Measurements from ENCODE around the gene ATG9B. TPM values are rescaled to one million over a fixed set of nuclear protein-coding genes. Genes with fewer than 3 reads are reported as not detected.
A peak's percentile ranks its signal among the peaks of the same experiment; 100 is the strongest.

ATG9B gene
- total RNA-seq, 2 experiments from 2014 or later = 6.9 to 10.0 TPM

- Mint-ChIP-seq H3K4me3 (peak overlapping the region; percentile 66), H3K27ac (no peak overlapping the region), H3K36me3 (ENCODE audit: low read depth) (peaks cover 9% of the 10 kb centered on the region), H3K27me3 (peaks cover 9% of the 10 kb centered on the region), H3K9me3 (ENCODE audit: low read depth) (no peaks in the 10 kb centered on the region), H3K4me1 (peaks cover 44% of the 10 kb centered on the region)
- no peak for ATAC-seq
- intact Hi-C loops (cut with DNase I, micrococcal nuclease) = loop anchor here in 1 of 2 experiments (2.0 kb wide), 3 partner anchors 40 to 68 kb away; partner anchors contain the start of genes AGAP3 and SLC4A2
- POLR2A ChIA-PET = interaction anchor here (0.8 to 1.3 kb wide), 2 partner anchors 9 to 11 kb away, joined by 3 to 6 read pairs; partner anchors contain the start of gene ABCB8
- no peak for DNase-seq
- CTCF ChIA-PET = interaction anchor here (0.5 to 4.7 kb wide), 23 partner anchors 9 to 208 kb away, joined by 3 to 43 read pairs (median 4); partner anchors contain the start of genes ABCB8 and ABCF2
Observed at GRCh38 chr7:151019130-151019447, 5.2 kb downstream of the ATG9B start.

DNA sequence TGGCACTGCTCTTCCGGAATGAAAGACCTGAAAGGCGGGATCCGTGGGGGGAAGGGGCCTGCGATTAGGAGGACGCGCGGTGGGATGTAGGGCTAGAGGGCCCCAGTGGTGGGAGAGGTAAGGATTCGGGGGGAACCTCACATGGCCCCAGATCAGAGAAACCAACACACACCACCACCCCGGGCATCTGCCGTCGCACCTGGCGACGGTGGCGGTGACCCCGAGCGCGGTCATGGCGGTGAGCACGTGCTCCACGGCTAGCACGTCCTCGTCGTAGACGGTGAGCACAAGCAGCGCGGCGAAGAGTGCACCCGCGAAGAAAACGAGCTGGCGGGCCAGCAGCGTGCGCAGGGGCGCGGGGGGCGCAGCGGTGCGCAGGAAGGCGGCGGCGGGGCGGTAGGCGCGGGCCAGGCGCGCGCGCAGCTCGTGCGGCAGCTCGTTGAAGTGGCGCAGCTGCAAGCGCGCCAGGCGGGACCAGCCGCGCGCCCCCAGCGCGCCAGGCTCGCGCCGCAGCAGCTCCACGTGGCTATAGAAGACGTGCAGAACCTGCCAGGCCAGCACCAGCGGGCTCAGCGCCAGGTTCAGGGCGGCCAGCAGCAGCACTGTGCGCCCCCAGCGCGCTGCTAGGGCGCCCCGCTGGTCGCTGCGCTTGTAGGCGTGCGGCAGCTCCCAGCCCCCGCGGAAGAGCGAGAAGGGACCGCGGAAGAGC is 5.7 kb downstream of the ATG9B start:
- POLR2A ChIA-PET = interaction anchor here (0.7 to 1.3 kb wide), 3 partner anchors 9 to 49 kb away, joined by 3 to 6 read pairs (median 3); partner anchors contain the start of gene ABCB8
- peaks cover 45% of the 10 kb centered on the region for H3K4me1 Mint-ChIP-seq

DNA sequence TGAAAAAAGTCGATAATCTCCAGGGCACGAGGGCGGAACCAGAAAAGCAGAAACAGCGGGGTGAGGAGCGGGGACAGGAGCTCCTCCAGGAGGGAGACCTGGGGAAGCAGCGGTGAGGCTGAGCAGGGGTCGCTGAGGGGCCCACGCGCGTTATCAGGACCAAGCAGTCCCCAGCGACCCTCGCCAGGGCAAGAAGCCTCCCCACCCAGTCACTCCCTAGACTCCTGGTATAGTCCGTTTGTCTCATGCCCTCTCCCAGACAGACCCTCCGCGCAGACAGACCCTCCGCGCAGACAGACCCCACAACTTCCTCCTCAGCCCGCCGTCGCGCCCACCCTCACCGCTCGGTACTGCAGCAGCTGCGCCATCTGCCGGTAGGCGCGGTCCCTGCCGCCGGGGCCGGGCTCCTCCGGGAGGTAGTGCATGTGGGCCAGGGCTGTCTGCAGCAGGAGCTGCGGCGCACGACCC is 6.3 kb downstream of the ATG9B start:
- ChIA-PET POLR2A (interaction anchor here (0.7 to 1.3 kb wide), 3 partner anchors 10 to 49 kb away, joined by 3 to 6 read pairs (median 3); partner anchors contain the start of gene ABCB8), CTCF (interaction anchor here (0.6 to 4.7 kb wide), 27 partner anchors 10 to 165 kb away, joined by 3 to 43 read pairs (median 4); partner anchors contain the start of gene ABCB8)
- Mint-ChIP-seq H3K36me3 (ENCODE audit: low read depth) (peaks cover 9% of the 10 kb centered on the region), H3K27ac (peak overlapping the region; percentile 80), H3K4me3 (peak overlapping the region; percentile 66), H3K4me1 (peaks cover 47% of the 10 kb centered on the region), H3K27me3 (peaks cover 9% of the 10 kb centered on the region), H3K9me3 (ENCODE audit: low read depth) (no peaks in the 10 kb centered on the region)
- DNase-seq (peak; percentile 90), ATAC-seq (peak; percentile 59)
- intact Hi-C loops (cut with DNase I, micrococcal nuclease) = loop anchor here (1.0 to 2.0 kb wide), 5 partner anchors 10 to 69 kb away; partner anchors contain the start of genes ABCB8 (in 1 of the 2), AGAP3 (in 1 of the 2) and SLC4A2 (in 1 of the 2)

More for the DNA sequence above, 5.7 kb downstream of the ATG9B start:
- intact Hi-C loops (cut with DNase I, micrococcal nuclease) = loop anchor here (1.0 to 2.0 kb wide), 5 partner anchors 10 to 68 kb away; partner anchors contain the start of genes ABCB8 (in 1 of the 2), AGAP3 (in 1 of the 2) and SLC4A2 (in 1 of the 2)
- Mint-ChIP-seq H3K27me3 (peaks cover 9% of the 10 kb centered on the region), H3K27ac (peak overlapping the region; percentile 80), H3K9me3 (ENCODE audit: low read depth) (no peaks in the 10 kb centered on the region), H3K4me3 (peak overlapping the region; percentile 66), H3K36me3 (ENCODE audit: low read depth) (peaks cover 9% of the 10 kb centered on the region)
- DNase-seq = peak; percentile 68
- CTCF ChIA-PET = interaction anchor here (0.5 to 4.7 kb wide), 31 partner anchors 10 to 208 kb away, joined by 3 to 43 read pairs (median 4); partner anchors contain the start of genes ABCB8 and ABCF2
- ATAC-seq = peak; percentile 39

GRCh38 chr7:151017370-151017952 is 6.8 kb downstream of the ATG9B start:
- H3K36me3 Mint-ChIP-seq (ENCODE audit: low read depth) = peaks cover 9% of the 10 kb centered on the region
- peaks cover 9% of the 10 kb centered on the region for H3K27me3 Mint-ChIP-seq
- no peaks in the 10 kb centered on the region for H3K9me3 Mint-ChIP-seq (ENCODE audit: low read depth)
- POLR2A ChIA-PET = no interaction called here
- DNase-seq = no peak
- peak overlapping the region; percentile 80 for H3K27ac Mint-ChIP-seq
- peaks cover 52% of the 10 kb centered on the region for H3K4me1 Mint-ChIP-seq
- CTCF ChIA-PET = interaction anchor here (0.7 to 4.7 kb wide), 11 partner anchors 9 to 151 kb away, joined by 3 to 43 read pairs (median 4); partner anchors contain the start of gene ABCB8
- intact Hi-C loops (cut with DNase I, micrococcal nuclease) = no loop called here
- H3K4me3 Mint-ChIP-seq = peak overlapping the region; percentile 66
- ATAC-seq = no peak

- peak overlapping the region; percentile 66 for H3K4me3 Mint-ChIP-seq
- ChIA-PET CTCF (interaction anchor here (0.6 to 1.5 kb wide), 6 partner anchors 9 to 450 kb away, joined by 3 to 5 read pairs (median 4); partner anchors contain the start of genes ABCB8 and GIMAP4), POLR2A (no interaction called here)
- peaks cover 9% of the 10 kb centered on the region for H3K36me3 Mint-ChIP-seq (ENCODE audit: low read depth)
- H3K27ac Mint-ChIP-seq = peak overlapping the region; percentile 80
- no peak for ATAC-seq
- DNase-seq = no peak
- peaks cover 58% of the 10 kb centered on the region for H3K4me1 Mint-ChIP-seq
- no peaks in the 10 kb centered on the region for H3K9me3 Mint-ChIP-seq (ENCODE audit: low read depth)
- intact Hi-C loops (cut with DNase I, micrococcal nuclease) = no loop called here
- peaks cover 9% of the 10 kb centered on the region for H3K27me3 Mint-ChIP-seq
Observed at GRCh38 chr7:151016942-151017341, 7.4 kb downstream of the ATG9B start.

DNA sequence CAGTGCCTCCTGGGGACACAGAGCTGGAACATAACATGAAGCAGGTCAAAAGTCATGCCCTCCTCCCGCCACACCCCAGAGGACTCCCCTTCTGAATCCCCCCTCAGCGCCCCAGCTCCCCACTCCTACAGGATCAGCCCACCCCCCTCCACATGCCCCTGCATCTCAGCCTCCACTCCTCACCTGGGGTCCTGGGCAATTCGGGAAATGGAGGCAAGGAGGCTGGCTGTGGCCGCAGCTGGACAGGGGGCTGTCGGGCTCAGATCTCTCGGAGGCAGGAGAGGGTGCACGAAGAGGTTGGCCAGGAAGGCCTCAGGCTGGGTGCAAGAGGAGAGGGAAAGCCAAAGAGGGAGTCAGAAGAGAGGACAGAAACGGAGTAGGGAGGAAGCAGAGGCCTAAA is 7.8 kb downstream of the ATG9B start:
- POLR2A ChIA-PET = no interaction called here
- Mint-ChIP-seq H3K4me1 (peaks cover 62% of the 10 kb centered on the region), H3K9me3 (ENCODE audit: low read depth) (no peaks in the 10 kb centered on the region), H3K4me3 (no peak overlapping the region), H3K27me3 (peaks cover 9% of the 10 kb centered on the region), H3K36me3 (ENCODE audit: low read depth) (peaks cover 9% of the 10 kb centered on the region), H3K27ac (no peak overlapping the region)
- ATAC-seq (no peak), DNase-seq (no peak)
- intact Hi-C loops (cut with DNase I, micrococcal nuclease) = no loop called here
- CTCF ChIA-PET = interaction anchor here (0.6 to 1.5 kb wide), 5 partner anchors 8 to 450 kb away, joined by 3 to 5 read pairs (median 4); partner anchors contain the start of gene GIMAP4

DNA sequence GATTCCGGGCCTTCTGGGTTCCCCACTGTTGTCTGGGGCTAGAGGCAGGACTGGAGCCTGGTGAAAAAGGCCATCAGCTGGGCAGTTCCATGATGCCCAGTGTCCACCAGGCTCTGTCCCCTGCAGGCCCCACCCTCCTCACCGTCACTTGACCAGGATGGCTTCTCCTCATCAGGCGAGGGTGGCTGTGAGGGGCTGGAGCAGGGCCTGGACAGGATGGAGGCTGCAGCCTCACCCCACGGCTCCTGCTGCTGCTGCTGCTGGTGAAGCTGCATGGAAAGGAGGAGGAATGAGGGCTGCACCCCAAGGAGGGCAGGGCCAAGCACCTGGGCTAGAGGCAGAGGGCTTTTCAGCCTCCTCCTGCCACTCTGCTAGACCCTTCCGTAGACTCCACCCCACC is 8.3 kb downstream of the ATG9B start:
- H3K4me1 Mint-ChIP-seq = peaks cover 66% of the 10 kb centered on the region
- H3K9me3 Mint-ChIP-seq (ENCODE audit: low read depth) = no peaks in the 10 kb centered on the region
- DNase-seq = no peak
- H3K27me3 Mint-ChIP-seq = peaks cover 9% of the 10 kb centered on the region
- H3K36me3 Mint-ChIP-seq (ENCODE audit: low read depth) = peaks cover 9% of the 10 kb centered on the region
- ATAC-seq = no peak
- no peak overlapping the region for H3K27ac Mint-ChIP-seq
- H3K4me3 Mint-ChIP-seq = no peak overlapping the region
- POLR2A ChIA-PET = interaction anchor here (0.7 kb wide), 1 partner anchor 491 kb away, joined by 3 read pairs; no protein-coding TSS in a partner anchor
- CTCF ChIA-PET = interaction anchor here (0.8 to 1.4 kb wide), 4 partner anchors 8 to 30 kb away, joined by 3 to 5 read pairs (median 4); partner anchors contain the start of gene NOS3
- intact Hi-C loops (cut with DNase I, micrococcal nuclease) = loop anchor here in 1 of 2 experiments (2.0 kb wide), 1 partner anchor 13 kb away; the partner anchor contains the start of gene ABCB8

GRCh38 chr7:151014950-151015349 is 9.3 kb downstream of the ATG9B start:
- ChIA-PET POLR2A (no interaction called here), CTCF (interaction anchor here (0.7 to 1.7 kb wide), 6 partner anchors 13 to 117 kb away, joined by 3 to 6 read pairs (median 3); partner anchors contain the start of genes ABCB8 and NOS3)
- peaks cover 76% of the 10 kb centered on the region for H3K4me1 Mint-ChIP-seq
- intact Hi-C loops (cut with DNase I, micrococcal nuclease) = loop anchor here (2.0 to 5.0 kb wide), 4 partner anchors 14 to 212 kb away; partner anchors contain the start of genes ABCB8 (in 1 of the 2), ABCF2 (in 1 of the 2), CDK5 (in 1 of the 2) and SLC4A2 (in 1 of the 2)
- ATAC-seq (peak; percentile 26), DNase-seq (peak; percentile 72)
- peak overlapping the region; percentile 96 for H3K27ac Mint-ChIP-seq
- no peaks in the 10 kb centered on the region for H3K9me3 Mint-ChIP-seq (ENCODE audit: low read depth)
- H3K4me3 Mint-ChIP-seq = peak overlapping the region; percentile 78
- peaks cover 2% of the 10 kb centered on the region for H3K27me3 Mint-ChIP-seq
- H3K36me3 Mint-ChIP-seq (ENCODE audit: low read depth) = peaks cover 9% of the 10 kb centered on the region

DNA sequence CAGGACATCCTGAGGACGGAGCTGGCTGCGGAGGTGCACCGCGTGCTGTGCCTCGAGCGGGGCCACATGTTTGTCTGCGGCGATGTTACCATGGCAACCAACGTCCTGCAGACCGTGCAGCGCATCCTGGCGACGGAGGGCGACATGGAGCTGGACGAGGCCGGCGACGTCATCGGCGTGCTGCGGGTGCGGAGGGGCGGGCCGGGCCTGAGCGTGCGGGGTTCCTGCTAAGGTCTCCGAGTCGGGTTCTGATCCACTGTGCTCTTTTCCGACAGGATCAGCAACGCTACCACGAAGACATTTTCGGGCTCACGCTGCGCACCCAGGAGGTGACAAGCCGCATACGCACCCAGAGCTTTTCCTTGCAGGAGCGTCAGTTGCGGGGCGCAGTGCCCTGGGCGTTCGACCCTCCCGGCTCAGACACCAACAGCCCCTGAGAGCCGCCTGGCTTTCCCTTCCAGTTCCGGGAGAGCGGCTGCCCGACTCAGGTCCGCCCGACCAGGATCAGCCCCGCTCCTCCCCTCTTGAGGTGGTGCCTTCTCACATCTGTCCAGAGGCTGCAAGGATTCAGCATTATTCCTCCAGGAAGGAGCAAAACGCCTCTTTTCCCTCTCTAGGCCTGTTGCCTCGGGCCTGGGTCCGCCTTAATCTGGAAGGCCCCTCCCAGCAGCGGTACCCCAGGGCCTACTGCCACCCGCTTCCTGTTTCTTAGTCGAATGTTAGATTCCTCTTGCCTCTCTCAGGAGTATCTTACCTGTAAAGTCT is 10.4 kb downstream of the ATG9B start:
- Mint-ChIP-seq H3K27ac (peak overlapping the region; percentile 96), H3K9me3 (ENCODE audit: low read depth) (no peaks in the 10 kb centered on the region), H3K4me3 (peak overlapping the region; percentile 78), H3K27me3 (peaks cover 2% of the 10 kb centered on the region), H3K36me3 (ENCODE audit: low read depth) (peaks cover 9% of the 10 kb centered on the region), H3K4me1 (peaks cover 77% of the 10 kb centered on the region)
- DNase-seq (peak; percentile 95), ATAC-seq (peak; percentile 47)
- ChIA-PET CTCF (interaction anchor here (0.7 to 1.7 kb wide), 7 partner anchors 10 to 1447 kb away, joined by 3 to 9 read pairs (median 4); partner anchors contain the start of genes ABCB8 and ATG9B), POLR2A (interaction anchor here (0.6 to 1.4 kb wide), 2 partner anchors 15 to 19 kb away, joined by 4 read pairs; partner anchors contain the start of gene ABCB8)
- intact Hi-C loops (cut with DNase I, micrococcal nuclease) = loop anchor here (1.0 to 5.0 kb wide), 7 partner anchors 14 to 213 kb away; partner anchors contain the start of genes ABCB8 (in 2 of the 2), ABCF2 (in 1 of the 2), CDK5 (in 1 of the 2) and SLC4A2 (in 1 of the 2)

DNA sequence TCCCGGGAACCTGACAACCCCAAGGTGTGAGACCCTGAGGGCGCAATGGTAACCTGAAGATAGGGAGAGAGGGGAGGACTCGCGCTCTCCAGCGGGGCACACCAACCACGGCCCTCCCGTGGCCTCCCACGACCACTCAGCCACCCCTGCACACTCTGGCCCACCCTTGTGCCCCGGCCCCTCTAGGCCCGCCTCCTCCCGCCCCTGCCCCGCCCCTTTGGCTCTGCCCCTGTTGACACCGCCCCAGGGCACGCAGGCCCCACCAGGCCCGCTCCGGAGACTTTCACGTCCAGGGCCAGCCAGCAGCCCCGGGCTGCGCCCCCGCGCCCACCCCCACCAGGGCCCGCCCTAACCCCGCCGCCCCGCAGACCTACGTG is 10.9 kb downstream of the ATG9B start:
- CTCF ChIA-PET = interaction anchor here (0.7 to 1.4 kb wide), 6 partner anchors 11 to 1448 kb away, joined by 3 to 9 read pairs (median 4); partner anchors contain the start of genes ABCB8 and ATG9B
- ATAC-seq = peak; percentile 0

More for the DNA sequence above, 10.9 kb downstream of the ATG9B start:
- intact Hi-C loops (cut with DNase I, micrococcal nuclease) = loop anchor here (1.0 to 5.0 kb wide), 6 partner anchors 15 to 214 kb away; partner anchors contain the start of genes ABCB8 (in 1 of the 2), ABCF2 (in 1 of the 2), CDK5 (in 1 of the 2) and SLC4A2 (in 1 of the 2)
- Mint-ChIP-seq H3K9me3 (ENCODE audit: low read depth) (no peaks in the 10 kb centered on the region), H3K36me3 (ENCODE audit: low read depth) (peaks cover 9% of the 10 kb centered on the region), H3K4me3 (peak overlapping the region; percentile 78), H3K4me1 (peaks cover 77% of the 10 kb centered on the region), H3K27me3 (no peaks in the 10 kb centered on the region), H3K27ac (no peak overlapping the region)
- POLR2A ChIA-PET = interaction anchor here (1.4 kb wide), 1 partner anchor 15 kb away, joined by 4 read pairs; the partner anchor contains the start of gene ABCB8
- DNase-seq = no peak
